GM21360 (cell line): ENCODE measurements around the gene ALG12.

ENCODE experiments used
- ATAC-seq: cut with Tn5 transposase; IDR thresholded peaks from one replicate; pipeline ENCODE4 v1.9.1; 2021; ENCODE audit warnings: mild to moderate bottlenecking, moderate library complexity; ENCODE audit not compliant: unreplicated experiment

The ALG12 gene

GRCh38 chr22:49894322-49895054 lies 23.8 kb downstream of the ALG12 start:
- no peak for ATAC-seq

GRCh38 chr22:49893025-49893424 lies 25.2 kb downstream of the ALG12 start:
- ATAC-seq, result no peak

GRCh38 chr22:49892226-49892899 lies 25.9 kb downstream of the ALG12 start:
- ATAC-seq, result no peak

DNA sequence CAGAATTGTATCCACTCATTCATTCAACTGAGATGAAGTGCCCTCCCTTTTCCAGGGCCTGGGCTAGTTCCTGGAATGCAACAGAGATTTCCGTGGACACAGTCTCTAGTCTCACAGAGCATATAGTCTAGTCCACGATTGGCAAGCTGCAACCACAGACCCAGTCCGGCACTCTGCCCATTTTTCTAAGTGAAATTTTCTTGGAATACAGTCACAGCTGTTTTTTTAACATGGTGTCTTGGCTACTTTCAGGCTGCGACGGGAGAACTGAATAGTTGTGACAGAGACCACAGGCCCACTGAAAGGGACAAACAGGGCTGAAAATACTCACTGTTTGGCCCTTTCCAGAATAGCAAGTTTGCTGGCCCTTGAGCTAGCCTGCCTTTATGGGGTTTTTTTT lies 29.2 kb downstream of the ALG12 start:
- ATAC-seq, result no peak

GRCh38 chr22:49887702-49888101 lies 30.5 kb downstream of the ALG12 start:
- no peak for ATAC-seq

DNA sequence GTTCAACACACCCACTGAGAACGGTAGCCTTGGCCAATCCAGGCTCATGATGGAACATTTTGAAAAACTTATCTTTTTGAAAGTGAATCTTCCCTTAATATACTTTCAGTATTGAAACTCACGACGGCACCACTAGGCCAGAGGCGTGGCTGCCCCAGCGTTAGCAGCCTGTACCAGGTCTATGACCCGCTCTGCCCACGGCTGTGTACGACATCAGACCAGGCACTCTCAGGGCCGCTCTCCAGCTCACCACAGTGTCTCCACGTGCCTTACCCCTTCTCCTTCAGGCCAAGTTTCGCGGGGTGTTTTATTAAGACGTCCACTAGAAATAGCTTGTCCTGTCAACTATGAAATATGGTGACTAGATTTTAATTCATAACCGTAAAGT lies 31.2 kb downstream of the ALG12 start:
- no peak for ATAC-seq

DNA sequence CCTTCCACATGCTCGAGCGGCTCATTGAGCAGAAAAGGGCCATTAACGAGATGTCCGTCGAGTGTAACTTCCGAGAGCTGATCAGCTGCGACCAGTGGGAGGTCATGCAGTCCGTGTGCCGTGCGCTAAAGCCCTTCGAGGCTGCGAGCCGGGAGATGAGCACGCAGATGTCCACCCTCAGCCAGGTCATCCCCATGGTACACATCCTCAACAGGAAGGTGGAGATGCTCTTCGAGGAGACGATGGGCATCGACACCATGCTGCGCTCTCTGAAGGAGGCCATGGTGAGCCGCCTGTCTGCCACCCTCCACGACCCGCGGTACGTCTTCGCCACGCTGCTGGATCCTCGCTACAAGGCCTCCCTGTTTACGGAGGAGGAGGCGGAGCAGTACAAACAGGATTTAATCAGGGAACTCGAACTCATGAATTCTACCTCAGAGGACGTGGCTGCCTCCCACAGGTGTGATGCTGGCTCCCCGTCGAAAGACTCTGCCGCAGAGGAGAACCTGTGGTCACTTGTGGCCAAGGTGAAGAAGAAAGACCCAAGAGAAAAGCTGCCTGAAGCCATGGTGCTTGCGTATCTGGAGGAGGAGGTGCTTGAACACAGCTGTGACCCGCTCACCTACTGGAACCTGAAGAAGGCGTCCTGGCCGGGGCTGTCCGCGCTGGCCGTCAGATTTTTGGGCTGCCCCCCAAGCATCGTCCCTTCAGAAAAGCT lies 31.7 kb downstream of the ALG12 start:
- ATAC-seq, result no peak

DNA sequence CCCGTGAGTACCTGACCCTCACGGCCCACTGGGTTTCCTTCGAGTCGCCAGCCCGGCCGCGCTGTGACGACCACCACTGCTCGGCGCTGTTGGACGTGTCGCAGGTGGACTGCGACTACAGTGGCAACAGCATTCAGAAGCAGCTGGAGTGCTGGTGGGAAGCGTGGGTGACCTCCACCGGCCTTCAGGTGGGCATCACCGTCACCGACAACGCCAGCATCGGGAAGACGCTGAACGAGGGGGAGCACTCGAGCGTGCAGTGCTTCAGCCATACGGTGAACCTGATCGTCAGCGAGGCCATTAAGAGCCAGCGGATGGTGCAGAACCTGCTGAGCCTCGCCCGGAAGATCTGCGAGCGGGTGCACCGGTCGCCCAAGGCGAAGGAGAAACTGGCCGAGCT lies 32.4 kb downstream of the ALG12 start:
- ATAC-seq, result no peak

GRCh38 chr22:49885281-49885680 lies 33.0 kb downstream of the ALG12 start:
- no peak for ATAC-seq

- ATAC-seq, result no peak
Measured at GRCh38 chr22:49884503-49885260, 33.6 kb downstream of the ALG12 start.

DNA sequence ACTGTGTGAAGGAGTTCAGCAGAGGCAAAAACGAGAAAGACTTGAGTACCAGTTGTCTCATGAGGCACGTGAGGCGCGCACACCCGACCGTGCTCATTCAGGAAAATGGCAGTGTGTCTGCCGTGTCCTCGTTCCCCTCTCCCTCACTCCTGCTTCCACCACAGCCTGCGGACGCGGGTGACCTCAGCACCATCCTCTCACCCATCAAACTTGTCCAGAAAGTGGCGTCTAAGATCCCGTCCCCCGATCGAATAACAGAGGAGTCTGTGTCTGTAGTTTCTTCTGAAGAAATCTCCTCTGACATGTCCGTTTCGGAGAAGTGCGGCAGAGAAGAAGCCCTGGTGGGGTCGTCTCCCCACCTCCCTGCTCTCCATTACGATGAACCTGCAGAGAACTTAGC lies 34.2 kb downstream of the ALG12 start:
- ATAC-seq, result no peak

DNA sequence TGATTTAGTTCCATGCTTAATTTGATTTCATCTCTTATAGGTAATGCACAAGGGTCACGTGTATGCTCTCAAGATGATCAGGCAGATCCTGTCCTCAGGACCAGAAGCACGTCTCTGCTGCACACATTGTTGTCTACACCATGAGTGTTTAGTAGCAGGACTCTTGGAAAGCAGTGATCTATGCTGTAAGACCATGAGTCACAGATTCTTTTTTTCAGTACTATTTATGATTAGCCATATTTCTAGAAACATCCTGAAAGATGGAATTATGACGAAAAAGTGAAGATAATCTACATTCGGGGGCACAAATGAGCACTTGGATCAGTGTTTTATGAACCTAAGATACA lies 35.0 kb downstream of the ALG12 start:
- no peak for ATAC-seq

DNA sequence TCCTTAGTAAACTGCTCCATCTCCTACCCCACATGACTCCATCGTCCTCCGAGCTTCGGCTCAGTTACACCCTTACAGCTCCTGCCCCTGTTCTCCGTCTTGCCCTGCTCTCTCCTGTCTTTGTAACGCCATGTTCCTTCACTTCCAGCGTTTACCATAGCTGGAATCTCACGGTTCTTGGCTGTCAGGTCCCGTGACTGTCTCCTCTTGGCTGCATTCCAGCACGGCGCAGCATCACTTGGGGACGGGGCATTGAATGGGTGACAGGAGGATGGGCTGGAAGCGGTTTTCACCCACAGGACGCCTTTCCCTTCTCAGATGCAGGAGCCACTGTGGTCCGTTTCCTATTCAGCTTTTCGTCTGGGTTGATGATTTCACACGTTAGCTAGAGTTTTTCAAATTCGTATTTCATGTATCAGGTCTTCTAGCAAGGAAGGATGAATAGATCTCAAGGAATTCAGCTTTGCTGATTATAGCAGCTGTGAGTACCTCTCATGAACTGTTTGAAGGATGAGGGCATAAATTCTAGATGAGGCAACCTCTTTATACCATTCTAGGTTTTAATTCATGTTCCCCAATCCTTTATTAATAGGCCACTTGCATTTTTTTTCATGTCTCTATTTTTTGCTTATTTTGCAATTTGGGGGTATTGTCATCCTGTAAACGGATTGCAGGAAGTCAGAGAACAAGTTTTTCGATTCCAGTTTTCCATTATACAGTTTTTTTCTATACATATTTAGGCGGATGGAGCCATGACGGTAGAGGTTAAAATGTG lies 35.5 kb downstream of the ALG12 start:
- no peak for ATAC-seq

GRCh38 chr22:49881856-49882255 lies 36.4 kb downstream of the ALG12 start:
- no peak for ATAC-seq

- no peak for ATAC-seq
Measured at GRCh38 chr22:49880281-49880680, 38.0 kb downstream of the ALG12 start.

GRCh38 chr22:49879871-49880270 lies 38.4 kb downstream of the ALG12 start:
- no peak for ATAC-seq

- ATAC-seq, result no peak
Measured at GRCh38 chr22:49878206-49878605, 40.0 kb downstream of the ALG12 start.

GRCh38 chr22:49877642-49878041 lies 40.6 kb downstream of the ALG12 start:
- ATAC-seq, result no peak

- no peak for ATAC-seq
Measured at GRCh38 chr22:49873228-49873940, 44.9 kb downstream of the ALG12 start.

- ATAC-seq, result no peak
Measured at GRCh38 chr22:49872347-49872746, 45.9 kb downstream of the ALG12 start.
